Gastrocnemius medialis (tissue), 4 donors: ENCODE results near the gene COX4I2. TPM values are rescaled to one million over a fixed set of nuclear protein-coding genes. Genes with fewer than 3 reads are reported as not detected.

Experiments
- ATAC-seq, 2 donors: fragments of 150-250 bp; one replicate each; pipeline ENCODE4 v1.9.1; 2016
- DNase-seq, 2 donors: peaks; one replicate each; pipeline ENCODE4 v3.0.0-alpha.2; 2019
- H3K27ac ChIP-seq, 4 donors: fragments of 200-600 bp; sonication (generic); 1 replicate in 1 of 4; 2 replicates in 3 of 4; pipeline ENCODE4 v1.5.1; 2016 to 2018; ENCODE audit warnings: mild to moderate bottlenecking in 2 of 4, moderate library complexity in 1 of 4
- H3K27me3 ChIP-seq, 3 donors: fragments of 200-600 bp; sonication (generic) in 2 of 3; 1 replicate in 1 of 3; 2 replicates in 2 of 3; pipeline versions ENCODE4 v1.5.1 to v1.6.0; 2016 to 2019; ENCODE audit warnings: mild to moderate bottlenecking in 1 of 3, moderate library complexity in 1 of 3
- H3K36me3 ChIP-seq, 2 donors: fragments of 200-600 bp; sonication (generic) in 1 of 2; one replicate each; pipeline ENCODE4 v1.5.1; 2017 to 2018
- H3K4me1 ChIP-seq, 2 donors: fragments of 200-600 bp; sonication (generic) in 1 of 2; one replicate each; pipeline ENCODE4 v1.5.1; 2016 to 2017; ENCODE audit warnings: mild to moderate bottlenecking in 2 of 2
- H3K4me3 ChIP-seq, 4 donors: fragments of 200-600 bp; sonication (generic) in 3 of 4; 1 replicate in 1 of 4; 2 replicates in 3 of 4; pipeline ENCODE4 v1.5.1; 2016 to 2019; ENCODE audit warnings: mild to moderate bottlenecking in 2 of 4
- H3K9me3 ChIP-seq, 3 donors: fragments of 200-600 bp; sonication (generic) in 2 of 3; 1 replicate in 1 of 3; 2 replicates in 2 of 3; pipeline ENCODE4 v1.5.1; 2016 to 2019
- POLR2A ChIP-seq, 2 donors: fragments of 450-650 bp; IDR thresholded peaks; one replicate each; pipeline ENCODE4 v1.6.1; 2017; ENCODE audit warnings: antibody characterized with exemption in 2 of 2, mild to moderate bottlenecking in 2 of 2, moderate library complexity in 2 of 2
- in situ Hi-C, 4 donors: fragments of 200-750 bp; cut with MboI; loops; one replicate each; pipeline versions ENCODE4 v1.15.0 to v1.8.0; 2017; ENCODE audit warnings: low sequenced_read_pairs in 4 of 4
- intact Hi-C: fragments of 100-400 bp; cut with DNase I; formaldehyde crosslinking; loops from one replicate; pipeline ENCODE4 v1.15.1; 2023; ENCODE audit warnings: low total_unique reads
- total RNA-seq, 4 donors: library from RNA; depleted of rRNA; stranded (reverse); fragments of >200 nt; gene quantifications; one replicate each; pipeline versions ENCODE4 v1.1.0 to v1.2.3, GENCODE V29; 2016
- TF ChIP-seq, protein P1 (sequence below), 5 experiments: fragments of 450-650 bp in 3 of 5; fragments of 200-600 bp in 2 of 5; sonication (generic) in 2 of 5; IDR thresholded peaks in 4 of 5; conservative IDR thresholded peaks in 1 of 5; 1 replicate in 4 of 5; 2 replicates in 1 of 5; pipeline ENCODE4 v1.5.1; 2016 to 2019; ENCODE audit warnings: antibody characterized with exemption in 5 of 5, mild to moderate bottlenecking in 3 of 5, moderate library complexity in 3 of 5

COX4I2 gene
- total RNA-seq, 4 donors from 2014 or later: 3.9 to 10.4 (median 4.3) TPM

DNA sequence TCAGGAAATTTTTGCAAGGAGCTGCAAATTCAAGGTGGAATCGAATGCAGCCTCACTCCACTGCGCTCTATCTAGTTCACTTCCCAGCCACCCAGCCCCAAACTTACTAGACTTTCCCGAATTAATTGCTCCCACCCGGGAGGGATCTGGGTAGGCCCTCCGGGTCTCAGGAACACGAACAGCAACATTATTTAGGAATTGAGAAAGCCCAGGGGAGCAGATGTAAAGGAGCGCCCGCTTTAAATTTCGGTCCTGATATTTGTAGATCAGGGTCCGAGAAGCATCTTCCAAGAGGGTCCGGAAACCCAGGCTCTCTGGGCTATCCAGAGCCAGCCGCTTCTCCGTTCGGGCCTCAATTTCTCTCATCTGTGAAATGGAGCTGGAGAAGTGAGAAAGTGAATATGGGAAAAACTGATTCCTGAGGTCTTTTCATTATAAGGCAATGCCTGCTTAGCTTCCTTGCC lies 33.1 kb upstream of the COX4I2 start:
- Histone ChIP-seq H3K4me3 (peak overlapping the region; percentile 72 to 89 (median 78)), H3K9me3 (no peaks in the 10 kb centered on the region), H3K27me3 (no peaks in the 10 kb centered on the region), H3K27ac (peak overlapping the region; percentile 84 to 95 (median 92)), H3K36me3 (no peaks in the 10 kb centered on the region), H3K4me1 (peaks cover 0 to 35% of the 10 kb centered on the region in 2 donors)
- intact Hi-C loops (loop anchor here (1.0 kb wide), 1 partner anchor 31 kb away; no protein-coding TSS in a partner anchor), in situ Hi-C loops (no loop called here)
- no peak for TF ChIP-seq POLR2A (IDR thresholded peaks at IDR 0.05)
- TF ChIP-seq, protein P1, sequence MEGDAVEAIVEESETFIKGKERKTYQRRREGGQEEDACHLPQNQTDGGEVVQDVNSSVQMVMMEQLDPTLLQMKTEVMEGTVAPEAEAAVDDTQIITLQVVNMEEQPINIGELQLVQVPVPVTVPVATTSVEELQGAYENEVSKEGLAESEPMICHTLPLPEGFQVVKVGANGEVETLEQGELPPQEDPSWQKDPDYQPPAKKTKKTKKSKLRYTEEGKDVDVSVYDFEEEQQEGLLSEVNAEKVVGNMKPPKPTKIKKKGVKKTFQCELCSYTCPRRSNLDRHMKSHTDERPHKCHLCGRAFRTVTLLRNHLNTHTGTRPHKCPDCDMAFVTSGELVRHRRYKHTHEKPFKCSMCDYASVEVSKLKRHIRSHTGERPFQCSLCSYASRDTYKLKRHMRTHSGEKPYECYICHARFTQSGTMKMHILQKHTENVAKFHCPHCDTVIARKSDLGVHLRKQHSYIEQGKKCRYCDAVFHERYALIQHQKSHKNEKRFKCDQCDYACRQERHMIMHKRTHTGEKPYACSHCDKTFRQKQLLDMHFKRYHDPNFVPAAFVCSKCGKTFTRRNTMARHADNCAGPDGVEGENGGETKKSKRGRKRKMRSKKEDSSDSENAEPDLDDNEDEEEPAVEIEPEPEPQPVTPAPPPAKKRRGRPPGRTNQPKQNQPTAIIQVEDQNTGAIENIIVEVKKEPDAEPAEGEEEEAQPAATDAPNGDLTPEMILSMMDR (IDR thresholded peaks at IDR 0.05 in 4 of 5, conservative IDR thresholded peaks at IDR 0.05 in 1 of 5): no peak
- no peak for DNase-seq
- peak; percentile 16 to 37 for ATAC-seq

DNA sequence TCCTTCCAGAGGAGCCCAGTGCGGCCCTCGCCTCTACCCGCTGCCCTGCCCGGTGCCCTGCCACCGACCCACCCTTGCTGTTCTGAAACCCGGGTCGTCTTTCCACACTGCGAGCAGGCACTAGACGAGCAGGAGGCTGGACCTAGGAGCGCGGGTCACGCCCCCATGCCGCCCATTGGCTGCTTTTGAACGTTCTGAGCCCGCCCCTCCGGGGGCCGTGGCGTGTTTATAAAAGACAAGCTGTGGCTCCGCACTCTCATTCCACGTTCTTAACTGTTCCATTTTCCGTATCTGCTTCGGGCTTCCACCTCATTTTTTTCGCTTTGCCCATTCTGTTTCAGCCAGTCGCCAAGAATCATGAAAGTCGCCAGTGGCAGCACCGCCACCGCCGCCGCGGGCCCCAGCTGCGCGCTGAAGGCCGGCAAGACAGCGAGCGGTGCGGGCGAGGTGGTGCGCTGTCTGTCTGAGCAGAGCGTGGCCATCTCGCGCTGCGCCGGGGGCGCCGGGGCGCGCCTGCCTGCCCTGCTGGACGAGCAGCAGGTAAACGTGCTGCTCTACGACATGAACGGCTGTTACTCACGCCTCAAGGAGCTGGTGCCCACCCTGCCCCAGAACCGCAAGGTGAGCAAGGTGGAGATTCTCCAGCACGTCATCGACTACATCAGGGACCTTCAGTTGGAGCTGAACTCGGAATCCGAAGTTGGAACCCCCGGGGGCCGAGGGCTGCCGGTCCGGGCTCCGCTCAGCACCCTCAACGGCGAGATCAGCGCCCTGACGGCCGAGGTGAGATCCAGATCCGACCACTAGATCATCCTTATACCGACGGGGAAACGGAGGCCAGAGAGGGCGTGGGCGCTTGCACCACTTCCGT lies 32.4 kb upstream of the COX4I2 start, which contains the start of gene ID1:
ID1 (plus strand) TSS at position 259 of the 871 bp plus-strand sequence; CDS start at position 358, 99 bp downstream.
- in situ Hi-C loops: no loop called here
- no peaks in the 10 kb centered on the region for H3K36me3 ChIP-seq

DNA sequence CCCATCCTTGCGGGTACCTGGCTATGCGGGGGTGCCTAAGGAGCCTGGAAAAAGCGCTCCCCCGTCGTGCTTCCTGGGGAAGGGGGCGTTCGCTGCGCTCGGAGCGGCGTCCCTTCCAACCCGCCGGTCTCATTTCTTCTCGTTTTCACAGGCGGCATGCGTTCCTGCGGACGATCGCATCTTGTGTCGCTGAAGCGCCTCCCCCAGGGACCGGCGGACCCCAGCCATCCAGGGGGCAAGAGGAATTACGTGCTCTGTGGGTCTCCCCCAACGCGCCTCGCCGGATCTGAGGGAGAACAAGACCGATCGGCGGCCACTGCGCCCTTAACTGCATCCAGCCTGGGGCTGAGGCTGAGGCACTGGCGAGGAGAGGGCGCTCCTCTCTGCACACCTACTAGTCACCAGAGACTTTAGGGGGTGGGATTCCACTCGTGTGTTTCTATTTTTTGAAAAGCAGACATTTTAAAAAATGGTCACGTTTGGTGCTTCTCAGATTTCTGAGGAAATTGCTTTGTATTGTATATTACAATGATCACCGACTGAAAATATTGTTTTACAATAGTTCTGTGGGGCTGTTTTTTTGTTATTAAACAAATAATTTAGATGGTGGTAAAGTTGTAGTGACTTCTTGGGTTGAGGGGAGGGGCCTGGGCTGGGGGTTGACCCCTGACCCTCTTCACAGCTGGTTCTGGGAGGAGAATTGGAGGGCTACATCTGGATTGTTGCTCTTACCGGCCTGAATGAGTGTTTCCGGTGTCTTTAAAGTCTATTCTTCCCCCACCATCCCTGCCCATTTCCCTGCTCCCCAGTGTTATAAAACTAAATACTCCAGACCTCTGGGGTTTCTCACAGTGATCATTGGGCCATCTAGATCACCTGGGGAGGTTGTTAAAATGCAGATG lies 31.6 kb upstream of the COX4I2 start:
- H3K9me3 ChIP-seq: no peaks in the 10 kb centered on the region
- H3K27me3 ChIP-seq: no peaks in the 10 kb centered on the region
- peaks cover 0 to 35% of the 10 kb centered on the region in 2 donors for H3K4me1 ChIP-seq
- ATAC-seq: no peak
- in situ Hi-C loops (no loop called here), intact Hi-C loops (no loop called here)
- peak overlapping the region; percentile 84 to 95 (median 92) for H3K27ac ChIP-seq
- TF ChIP-seq, protein P1 (IDR thresholded peaks at IDR 0.05 in 4 of 5, conservative IDR thresholded peaks at IDR 0.05 in 1 of 5): no peak
- TF ChIP-seq POLR2A (IDR thresholded peaks at IDR 0.05): no peak
- H3K4me3 ChIP-seq: peak overlapping the region; percentile 72 to 89 (median 78)
- DNase-seq: peak in 1 of 2 donors; percentile 42
- no peaks in the 10 kb centered on the region for H3K36me3 ChIP-seq

More for the DNA sequence above, 32.4 kb upstream of the COX4I2 start, which contains the start of gene ID1:
- Histone ChIP-seq H3K9me3 (no peaks in the 10 kb centered on the region), H3K4me3 (peak within 1 kb of the TSS; percentile 72 to 89 (median 78)), H3K4me1 (peaks cover 0 to 35% of the 10 kb centered on the region in 2 donors), H3K27me3 (no peaks in the 10 kb centered on the region), H3K27ac (peak within 1 kb of the TSS; percentile 84 to 95 (median 92))
- ATAC-seq (peak; percentile 80 to 91), DNase-seq (peak; percentile 92 to 98)
- TF ChIP-seq, protein P1 (IDR thresholded peaks at IDR 0.05 in 4 of 5, conservative IDR thresholded peaks at IDR 0.05 in 1 of 5): no peak
- peak; percentile 94 to 95 for TF ChIP-seq POLR2A (IDR thresholded peaks at IDR 0.05)
- intact Hi-C loops: no loop called here

DNA sequence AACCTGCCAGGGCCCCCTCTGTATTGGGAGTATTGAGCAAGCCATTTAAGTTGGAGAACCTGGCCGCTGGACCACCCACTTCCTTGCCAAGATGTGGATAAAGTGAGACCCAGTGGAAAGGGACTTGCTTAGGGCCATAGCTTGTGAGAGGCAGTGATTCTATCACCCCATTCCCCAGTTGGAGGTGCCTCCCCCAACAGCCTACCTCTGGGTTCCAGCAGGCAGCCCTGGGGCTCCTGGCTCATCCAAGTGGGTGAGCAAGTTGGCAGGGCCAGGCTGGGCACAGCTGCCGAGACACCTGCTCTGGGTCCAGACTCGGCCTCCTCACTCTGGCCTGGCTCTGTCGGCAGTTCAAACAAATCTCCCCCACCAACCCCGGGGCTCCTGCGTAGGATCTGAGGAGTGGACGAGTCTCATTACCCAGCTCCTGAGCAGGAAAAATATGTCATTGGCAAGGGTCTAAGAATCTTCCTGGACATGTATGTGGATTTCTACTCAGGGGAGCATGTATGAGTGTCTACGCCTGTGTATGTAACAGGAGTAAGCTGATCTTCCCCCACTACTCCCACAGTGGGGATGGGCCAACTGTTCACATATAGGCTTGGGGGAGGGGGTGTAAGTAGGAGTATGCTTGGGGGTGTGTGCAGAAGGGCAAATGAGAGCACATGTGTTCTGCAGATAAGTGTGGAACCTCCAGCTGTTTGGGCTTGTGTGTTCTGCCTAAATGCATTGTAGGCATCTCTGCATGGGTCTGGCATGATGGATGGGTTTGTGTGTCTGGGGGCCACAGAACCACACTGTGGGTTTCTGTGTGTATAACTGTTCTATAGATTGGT lies 30.7 kb upstream of the COX4I2 start:
- H3K4me1 ChIP-seq: peaks cover 0 to 35% of the 10 kb centered on the region in 2 donors
- H3K36me3 ChIP-seq: no peaks in the 10 kb centered on the region
- TF ChIP-seq, protein P1 (IDR thresholded peaks at IDR 0.05 in 4 of 5, conservative IDR thresholded peaks at IDR 0.05 in 1 of 5): no peak
- TF ChIP-seq POLR2A (IDR thresholded peaks at IDR 0.05): no peak
- H3K27ac ChIP-seq: peak overlapping the region; percentile 84 to 95 (median 92)
- H3K9me3 ChIP-seq: no peaks in the 10 kb centered on the region
- no peaks in the 10 kb centered on the region for H3K27me3 ChIP-seq
- H3K4me3 ChIP-seq: peak overlapping the region; percentile 72 to 89 (median 78)
- DNase-seq (peak in 1 of 2 donors; percentile 70), ATAC-seq (no peak)
- intact Hi-C loops: no loop called here
- in situ Hi-C loops: no loop called here
